ENCODE results near the gene CACNA2D1. TPM values are rescaled to one million over a fixed set of nuclear protein-coding genes. Genes with fewer than 3 reads are reported as not detected.

CACNA2D1 gene
- total RNA-seq, 1 experiment from 2014 or later: 36.2 TPM

DNA sequence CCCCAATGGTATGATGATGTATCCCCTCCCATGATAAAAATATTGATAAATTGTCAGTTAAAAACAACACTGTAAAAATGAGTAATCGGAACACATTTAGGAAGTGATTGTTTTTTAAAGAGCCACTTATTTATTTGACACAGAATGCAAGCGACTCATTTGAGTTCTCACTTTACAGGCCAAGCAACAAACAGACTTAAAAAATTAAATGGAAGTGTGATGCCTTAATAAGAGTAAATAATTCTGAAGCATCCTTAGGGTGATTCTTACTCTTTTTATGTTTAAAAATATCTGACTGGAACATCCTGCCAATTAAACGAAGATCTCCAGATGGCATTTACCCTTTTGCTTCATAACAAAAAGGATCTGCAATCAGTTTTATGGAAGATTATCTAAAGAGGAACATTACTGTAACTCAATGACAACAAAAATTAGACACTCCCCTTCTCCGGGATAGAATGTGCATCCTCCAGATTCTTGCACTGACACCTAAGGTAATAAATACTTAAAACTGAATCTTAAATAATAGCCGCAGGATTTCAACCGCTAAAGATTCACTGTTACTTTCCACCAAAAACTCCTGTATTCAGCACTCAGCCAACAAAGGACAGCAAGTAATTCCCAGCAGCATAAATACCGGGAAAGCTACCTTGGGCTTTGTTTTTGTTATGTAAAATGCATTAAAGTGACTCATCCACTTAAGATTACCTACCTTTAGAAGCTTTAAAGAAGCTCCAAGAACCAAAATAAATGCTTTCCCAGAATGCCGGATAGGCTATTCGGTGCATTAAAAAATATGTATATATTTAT is 1.7 kb downstream of the CACNA2D1 start:
- Histone ChIP-seq H3K23ac (ENCODE audit: insufficient read length, low read depth, low read length) (no peak overlapping the region), H3K23me2 (ENCODE audit: insufficient read length, low read depth, low read length, poor library complexity, severe bottlenecking) (peaks cover 12% of the 10 kb centered on the region), H2AFZ (ENCODE audit: low read length) (no peak overlapping the region), H4K91ac (ENCODE audit: insufficient read length, low read depth, low read length) (no peak overlapping the region), H2BK20ac (ENCODE audit: low read depth, low read length, poor library complexity, severe bottlenecking) (no peak overlapping the region), H4K20me1 (ENCODE audit: control insufficient read depth, insufficient read depth, insufficient read length) (no peaks in the 10 kb centered on the region), H3K18ac (ENCODE audit: insufficient read length, low read depth, low read length) (no peak overlapping the region), H3K27me3 (ENCODE audit: insufficient read depth, low read length) (no peaks in the 10 kb centered on the region), H2AK5ac (ENCODE audit: insufficient read length, low read length) (no peak overlapping the region), H3K4ac (ENCODE audit: low read depth, low read length) (no peak overlapping the region), H3K4me1 (ENCODE audit: insufficient read depth, low read length) (0 out of 2 replicates have a peak, but pooled peaks cover 2% of the 10 kb centered on the region), H4K8ac (replicated peaks; ENCODE audit: insufficient read length, low read depth, low read length) (no peak overlapping the region), H4K5ac (ENCODE audit: insufficient read length, low read depth, low read length) (no peak overlapping the region), H3T11ph (ENCODE audit: low read length) (no peak overlapping the region), H3K79me2 (ENCODE audit: insufficient read depth, low read length) (peaks cover 3% of the 10 kb centered on the region; the same call in 1 of the 2 replicates), H3K56ac (ENCODE audit: insufficient read length, low read depth, low read length) (no peak overlapping the region), H2BK5ac (ENCODE audit: insufficient read length, low read length) (no peak overlapping the region), H3K27ac (ENCODE audit: insufficient read length, low read depth, low read length) (peak overlapping the region; percentile 72), H2BK15ac (ENCODE audit: low read depth, low read length) (no peak overlapping the region), H3K9me3 (ENCODE audit: control insufficient read depth, low read depth, low read length) (no peaks in the 10 kb centered on the region), H3K4me2 (ENCODE audit: insufficient read depth, insufficient read length, low read length) (peak overlapping the region; percentile 81), H2BK12ac (ENCODE audit: insufficient read length, low read depth, low read length) (no peak overlapping the region), H2BK120ac (ENCODE audit: low read depth, low read length, poor library complexity, severe bottlenecking) (no peak overlapping the region), H3K79me1 (ENCODE audit: insufficient read depth, low read depth, low read length, poor library complexity, severe bottlenecking) (no peaks in the 10 kb centered on the region), H3K9ac (ENCODE audit: extremely low read depth, insufficient read length, low read length) (no peak overlapping the region), H3K14ac (ENCODE audit: insufficient read depth, low read length) (no peak overlapping the region)
- DNase-seq: no peak
- no peaks in the 10 kb centered on the region; the same call in 1 of the 2 replicates for H3K27me3 Mint-ChIP-seq (ENCODE audit: low read depth)
- H3K9me3 Mint-ChIP-seq: peaks cover 0 to 3% of the 10 kb centered on the region in 2 experiments; a peak in 1 of 5 replicates
- no peaks in the 10 kb centered on the region for H3K36me3 Mint-ChIP-seq (ENCODE audit: insufficient read depth in 1 of 3, low read depth in 3 of 3)
- peak overlapping the region; percentile 94 to 96 for H3K4me3 Mint-ChIP-seq
- TF ChIP-seq CTCF (conservative IDR thresholded peaks at IDR 0.05): no peak
- peak overlapping the region; percentile 94 to 99 (median 98) for H3K27ac Mint-ChIP-seq
- H3K4me1 Mint-ChIP-seq: peaks cover 40 to 41% of the 10 kb centered on the region in 2 experiments
- no CpG with 5 or more reads among the region's 9 CpGs for WGBS (ENCODE audit: extremely low coverage, insufficient read length, low lambda C conversion rate)
